ENCODE measurements around the gene DCT.
A peak's percentile ranks its signal among the peaks of the same experiment; 100 is the strongest.
"Not testable (repeated sequence)": the region's sequence is repeated elsewhere in the genome, so short reads cannot be mapped to it uniquely, and the experiment has no call there.

DCT gene

DNA sequence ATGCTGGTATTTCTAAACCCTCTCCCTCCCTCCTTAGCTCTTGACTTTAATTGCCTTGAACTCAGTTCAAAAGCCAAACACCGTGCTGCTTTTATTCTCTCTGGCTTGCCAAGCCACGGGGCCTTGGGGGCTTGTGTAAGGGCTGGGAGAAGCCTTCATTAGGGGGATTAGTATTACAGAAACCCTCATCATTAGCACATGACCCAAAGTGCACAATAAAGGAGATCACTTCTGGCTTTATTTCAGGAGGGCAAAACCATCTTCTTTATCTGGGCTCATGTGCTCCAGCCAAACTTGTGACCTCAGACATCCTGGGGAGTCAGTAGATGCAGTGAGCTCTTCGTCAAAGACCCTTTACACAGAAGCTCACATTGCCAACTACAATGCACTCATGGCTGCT lies at the start of gene DCT:
TSS of gene DCT (minus strand) at position 67 of the 400 bp plus-strand sequence. CDS start 427 bp downstream, outside the sequence.
- no peaks in the 10 kb centered on the region for H3K27me3 ChIP-seq
- peak within 1 kb of the TSS; percentile 86 for H3K27ac ChIP-seq
- H3K9ac ChIP-seq = peak within 1 kb of the TSS; percentile 66
- no peaks in the 10 kb centered on the region for H3K36me3 ChIP-seq
- H3K9me3 ChIP-seq = no peaks in the 10 kb centered on the region
- H3K4me1 ChIP-seq = peaks cover 31% of the 10 kb centered on the region
- TF ChIP-seq Cebpa-rat (IDR thresholded peaks at IDR 0.05) = no peak
- H4K20me1 ChIP-seq = no peaks in the 10 kb centered on the region
- peak within 1 kb of the TSS; percentile 66 for H3K4me2 ChIP-seq
- no peak within 1 kb of the TSS for H3K4me3 ChIP-seq

DNA sequence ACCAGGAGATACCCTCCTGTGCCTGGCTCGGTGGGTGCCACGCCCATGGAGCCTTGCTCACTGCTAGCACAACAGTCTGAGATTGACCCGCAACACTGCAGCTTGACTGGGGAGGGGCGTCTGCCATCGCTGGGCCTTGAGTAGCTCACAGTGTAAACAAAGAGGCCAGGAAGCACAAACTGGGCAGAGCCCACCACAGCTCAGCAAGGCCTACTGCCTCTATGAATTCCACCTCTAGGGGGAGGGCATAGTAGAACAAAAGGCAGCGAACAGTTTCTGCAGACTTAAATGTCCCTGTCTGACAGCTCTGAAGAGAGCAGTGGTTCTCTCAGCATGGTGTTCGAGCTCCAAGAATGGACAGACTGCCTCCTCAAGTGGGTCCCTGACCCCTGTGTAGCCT lies 47.5 kb upstream of the DCT start:
- H3K27me3 ChIP-seq, H3K9ac ChIP-seq, H3K4me2 ChIP-seq, H3K9me3 ChIP-seq, H4K20me1 ChIP-seq, H3K4me3 ChIP-seq, H3K27ac ChIP-seq, H3K36me3 ChIP-seq, H3K4me1 ChIP-seq: not testable (repeated sequence)

DNA sequence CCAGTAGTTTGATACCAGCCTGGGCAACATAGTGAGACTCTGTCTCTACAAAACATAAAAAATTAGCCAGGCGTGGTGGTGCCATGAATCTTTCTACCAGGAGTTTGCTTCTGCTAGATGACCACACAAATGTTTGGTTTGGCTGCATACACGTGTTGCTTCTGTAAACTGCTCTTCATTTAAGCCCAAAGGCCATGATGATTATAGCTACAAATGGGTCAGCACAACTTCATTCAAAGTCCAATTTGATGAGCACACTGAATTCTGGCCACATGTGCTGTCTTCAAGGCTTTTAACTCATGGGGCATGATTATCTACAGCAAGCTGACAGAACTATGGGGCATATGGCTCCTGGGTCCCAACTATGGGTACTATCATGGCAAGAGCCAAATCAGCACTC lies 46.3 kb upstream of the DCT start:
- Histone ChIP-seq H3K4me3 (no peak overlapping the region), H3K36me3 (no peaks in the 10 kb centered on the region), H3K9me3 (no peaks in the 10 kb centered on the region), H3K9ac (no peak overlapping the region), H4K20me1 (no peaks in the 10 kb centered on the region), H3K27ac (no peak overlapping the region), H3K4me2 (no peak overlapping the region), H3K4me1 (no peaks in the 10 kb centered on the region), H3K27me3 (no peaks in the 10 kb centered on the region)
- TF ChIP-seq Cebpa-rat (IDR thresholded peaks at IDR 0.05) = no peak

DNA sequence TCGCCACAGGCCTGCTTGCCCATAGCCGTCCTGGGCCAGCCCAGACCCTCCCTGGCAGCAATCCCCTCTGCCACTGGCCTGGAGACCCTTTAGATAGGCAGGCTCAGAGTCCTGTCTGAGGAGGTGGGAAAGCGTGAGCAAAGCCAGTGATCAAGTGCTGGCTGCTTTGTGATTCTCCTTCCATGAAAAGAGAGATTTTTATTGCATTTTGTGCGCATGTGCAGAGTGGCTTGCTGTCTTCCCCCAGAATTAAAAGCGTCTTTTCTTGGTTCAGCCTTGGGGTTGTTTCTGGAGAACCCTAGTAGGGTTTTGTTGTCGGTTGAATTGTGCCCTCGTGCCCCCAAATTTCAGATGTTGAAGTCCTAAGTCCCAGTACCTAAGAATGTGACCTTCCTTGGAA lies 44.9 kb upstream of the DCT start:
- Histone ChIP-seq H3K9me3 (no peaks in the 10 kb centered on the region), H3K4me3 (no peak overlapping the region), H4K20me1 (no peaks in the 10 kb centered on the region), H3K36me3 (no peaks in the 10 kb centered on the region), H3K9ac (no peak overlapping the region), H3K4me2 (no peak overlapping the region), H3K27ac (no peak overlapping the region), H3K4me1 (no peaks in the 10 kb centered on the region), H3K27me3 (no peaks in the 10 kb centered on the region)
- TF ChIP-seq Cebpa-rat (IDR thresholded peaks at IDR 0.05) = no peak

DNA sequence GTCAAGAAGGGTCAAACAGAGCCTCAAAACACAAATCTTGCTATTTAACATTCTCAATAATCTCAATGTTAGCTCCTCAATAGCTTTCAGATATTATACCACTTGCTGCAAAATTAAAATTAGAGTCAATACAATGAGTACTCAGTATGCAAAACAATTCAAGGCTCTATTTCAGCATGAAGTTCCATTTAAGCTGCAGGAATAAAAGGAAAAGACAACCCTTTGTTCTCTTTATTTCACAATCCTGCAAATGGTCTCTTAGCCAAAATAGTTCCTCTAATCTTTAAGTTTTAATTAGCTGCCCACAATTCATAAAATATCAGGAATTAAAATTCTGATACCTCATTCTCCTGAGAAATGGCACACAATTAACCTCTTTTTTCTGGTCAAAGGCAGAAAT lies 40.5 kb upstream of the DCT start:
- Histone ChIP-seq H3K4me2 (no peak overlapping the region), H3K9ac (no peak overlapping the region), H3K27me3 (no peaks in the 10 kb centered on the region), H3K36me3 (no peaks in the 10 kb centered on the region), H3K4me3 (no peak overlapping the region), H4K20me1 (no peaks in the 10 kb centered on the region), H3K9me3 (0 out of 2 replicates have a peak, but pooled peaks cover 6% of the 10 kb centered on the region), H3K27ac (no peak overlapping the region), H3K4me1 (no peaks in the 10 kb centered on the region)
- no peak for TF ChIP-seq Cebpa-rat (IDR thresholded peaks at IDR 0.05)

DNA sequence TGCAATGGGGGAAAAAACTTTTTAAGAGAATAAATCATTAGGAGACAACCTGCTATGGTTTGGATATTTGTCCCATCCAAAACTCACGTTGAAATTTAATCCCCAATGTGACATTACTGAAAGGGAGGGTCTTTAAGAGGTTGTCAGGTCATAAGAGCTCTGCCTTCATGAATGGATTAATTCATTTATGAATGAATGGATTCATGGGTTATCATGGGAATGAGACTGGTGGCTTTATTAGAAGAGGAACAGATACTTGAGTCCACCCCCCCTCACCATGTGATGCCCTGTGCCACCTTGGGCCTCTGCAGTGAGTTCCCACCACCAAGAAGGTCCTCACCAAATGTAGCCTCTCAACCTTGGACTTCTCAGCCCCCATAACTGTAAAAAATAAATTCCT lies 37.0 kb upstream of the DCT start:
- Histone ChIP-seq H3K4me3 (no peak overlapping the region), H4K20me1 (no peaks in the 10 kb centered on the region), H3K27me3 (no peaks in the 10 kb centered on the region), H3K4me2 (no peak overlapping the region), H3K4me1 (no peaks in the 10 kb centered on the region), H3K27ac (no peak overlapping the region), H3K9me3 (0 out of 2 replicates have a peak, but pooled peaks cover 6% of the 10 kb centered on the region), H3K36me3 (no peaks in the 10 kb centered on the region), H3K9ac (no peak overlapping the region)
- TF ChIP-seq Cebpa-rat (IDR thresholded peaks at IDR 0.05) = no peak

DNA sequence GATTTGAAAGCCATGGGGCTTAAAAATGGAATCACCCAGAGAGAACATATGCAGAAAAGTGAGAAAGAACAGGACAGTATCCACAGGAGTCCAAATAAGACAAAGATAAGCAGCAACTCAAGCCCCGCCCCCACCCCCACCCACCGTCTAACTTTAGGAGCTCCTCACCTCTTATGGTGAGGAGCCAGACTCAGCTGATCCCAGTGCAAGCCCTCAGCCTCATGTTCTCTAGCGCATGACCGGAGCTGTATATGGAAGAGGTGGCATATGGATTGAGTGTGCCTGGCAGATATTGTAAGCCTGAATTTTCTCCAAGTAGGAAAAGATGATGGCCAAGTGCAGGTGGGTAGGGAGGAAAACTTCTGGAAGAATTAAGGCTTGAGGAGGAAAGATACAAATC lies 36.4 kb upstream of the DCT start:
- Histone ChIP-seq H3K36me3 (no peaks in the 10 kb centered on the region), H3K4me2 (no peak overlapping the region), H3K27me3 (no peaks in the 10 kb centered on the region), H3K4me3 (no peak overlapping the region), H3K27ac (no peak overlapping the region), H3K9ac (no peak overlapping the region), H3K4me1 (no peaks in the 10 kb centered on the region), H3K9me3 (0 out of 2 replicates have a peak, but pooled peaks cover 6% of the 10 kb centered on the region), H4K20me1 (no peaks in the 10 kb centered on the region)
- no peak for TF ChIP-seq Cebpa-rat (IDR thresholded peaks at IDR 0.05)

DNA sequence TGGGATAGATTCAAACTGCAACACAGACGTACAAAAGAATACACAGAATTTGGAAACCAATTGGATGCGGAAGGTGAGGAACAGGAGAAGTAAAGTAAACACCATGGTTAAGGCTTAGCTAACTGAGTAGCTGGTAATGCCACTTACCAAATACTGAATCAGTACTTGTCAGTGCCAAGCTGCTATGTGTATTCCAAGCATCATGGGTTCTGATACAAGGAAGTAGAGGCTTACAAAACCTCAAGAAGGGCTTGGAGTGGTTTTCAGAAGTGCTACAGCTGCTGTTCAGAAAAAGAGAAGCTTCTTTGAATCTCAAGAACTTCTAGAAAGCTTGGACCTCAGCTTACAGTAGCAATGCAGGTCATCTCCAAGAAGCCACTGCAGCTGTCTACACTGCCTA lies 35.9 kb upstream of the DCT start:
- no peak for TF ChIP-seq Cebpa-rat (IDR thresholded peaks at IDR 0.05)
- Histone ChIP-seq H3K36me3 (no peaks in the 10 kb centered on the region), H3K27me3 (no peaks in the 10 kb centered on the region), H3K4me1 (no peaks in the 10 kb centered on the region), H3K4me2 (no peak overlapping the region), H3K9ac (no peak overlapping the region), H3K9me3 (0 out of 2 replicates have a peak, but pooled peaks cover 6% of the 10 kb centered on the region), H3K4me3 (no peak overlapping the region), H4K20me1 (no peaks in the 10 kb centered on the region), H3K27ac (no peak overlapping the region)

DNA sequence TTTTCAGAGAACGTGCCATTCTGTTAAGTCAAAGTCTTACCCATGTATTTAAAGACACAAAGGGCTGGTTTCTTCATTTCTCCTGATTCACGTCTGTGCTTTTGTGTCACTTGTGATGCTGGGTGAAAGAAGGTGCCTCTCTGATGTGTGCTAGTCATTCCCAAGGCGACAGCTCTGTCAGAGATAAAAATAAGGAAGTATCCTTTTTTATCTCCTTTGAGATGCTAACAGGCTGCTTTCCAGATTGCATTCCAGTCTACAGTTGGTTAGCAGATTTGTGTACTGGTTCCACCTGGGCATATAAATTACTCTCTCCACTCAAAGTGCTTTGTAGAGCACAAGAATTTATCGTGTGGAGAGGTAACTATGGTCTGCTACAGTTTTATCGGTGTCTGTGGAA lies 33.5 kb upstream of the DCT start:
- no peak for TF ChIP-seq Cebpa-rat (IDR thresholded peaks at IDR 0.05)
- no peak overlapping the region for H3K4me3 ChIP-seq
- H3K9ac ChIP-seq = no peak overlapping the region
- no peaks in the 10 kb centered on the region for H3K4me1 ChIP-seq
- 0 out of 2 replicates have a peak, but pooled peaks cover 6% of the 10 kb centered on the region for H3K9me3 ChIP-seq
- no peaks in the 10 kb centered on the region for H3K36me3 ChIP-seq
- no peak overlapping the region for H3K4me2 ChIP-seq
- H4K20me1 ChIP-seq = no peaks in the 10 kb centered on the region
- no peaks in the 10 kb centered on the region for H3K27me3 ChIP-seq
- H3K27ac ChIP-seq = no peak overlapping the region

DNA sequence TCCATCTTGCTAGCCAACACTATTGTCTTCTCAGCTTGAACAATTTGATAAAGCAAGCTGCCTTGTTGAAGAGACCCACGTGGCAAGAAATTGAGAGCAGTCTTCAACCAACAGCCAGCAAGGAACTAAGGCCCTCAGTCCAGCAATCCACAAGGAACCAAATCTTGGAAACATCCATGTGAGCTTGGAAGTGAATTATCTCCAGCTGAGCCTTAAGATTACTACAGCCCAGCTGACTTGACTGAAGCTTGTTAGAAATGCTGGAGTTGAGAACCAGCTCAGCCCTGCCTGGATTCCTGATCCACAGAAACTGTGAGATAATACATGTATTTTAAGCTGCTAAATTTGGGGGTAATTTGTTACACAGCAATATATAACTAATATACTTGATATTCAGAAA lies 26.2 kb upstream of the DCT start:
- Histone ChIP-seq H4K20me1 (no peaks in the 10 kb centered on the region), H3K4me1 (no peaks in the 10 kb centered on the region), H3K36me3 (no peaks in the 10 kb centered on the region), H3K27me3 (no peaks in the 10 kb centered on the region), H3K9me3 (no peaks in the 10 kb centered on the region), H3K4me3 (no peak overlapping the region), H3K27ac (no peak overlapping the region), H3K9ac (no peak overlapping the region), H3K4me2 (no peak overlapping the region)
- TF ChIP-seq Cebpa-rat (IDR thresholded peaks at IDR 0.05) = no peak

DNA sequence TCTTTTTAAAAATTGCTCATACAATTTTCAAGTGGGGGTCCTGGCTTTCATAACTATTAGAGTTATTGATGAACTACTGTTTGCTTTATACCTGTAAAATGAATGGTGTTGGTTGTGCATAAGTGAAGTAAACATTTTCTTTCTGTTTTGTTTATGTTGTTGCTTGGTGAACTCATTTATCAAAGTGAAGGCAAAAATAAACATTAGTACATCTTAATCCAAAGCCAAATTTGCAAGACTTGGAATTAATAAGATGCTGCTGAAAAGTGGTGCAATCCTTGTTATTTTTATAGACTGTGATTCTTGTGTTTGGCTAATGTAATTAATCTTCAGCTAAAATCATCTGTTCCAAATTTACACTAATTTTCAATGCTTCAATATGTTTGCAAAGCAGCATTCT lies 24.4 kb upstream of the DCT start:
- Histone ChIP-seq H3K4me2 (no peak overlapping the region), H3K36me3 (no peaks in the 10 kb centered on the region), H3K9ac (no peak overlapping the region), H3K27ac (no peak overlapping the region), H3K27me3 (no peaks in the 10 kb centered on the region), H3K4me3 (no peak overlapping the region), H3K9me3 (peaks cover 4% of the 10 kb centered on the region), H3K4me1 (no peaks in the 10 kb centered on the region), H4K20me1 (no peaks in the 10 kb centered on the region)
- TF ChIP-seq Cebpa-rat (IDR thresholded peaks at IDR 0.05) = no peak

DNA sequence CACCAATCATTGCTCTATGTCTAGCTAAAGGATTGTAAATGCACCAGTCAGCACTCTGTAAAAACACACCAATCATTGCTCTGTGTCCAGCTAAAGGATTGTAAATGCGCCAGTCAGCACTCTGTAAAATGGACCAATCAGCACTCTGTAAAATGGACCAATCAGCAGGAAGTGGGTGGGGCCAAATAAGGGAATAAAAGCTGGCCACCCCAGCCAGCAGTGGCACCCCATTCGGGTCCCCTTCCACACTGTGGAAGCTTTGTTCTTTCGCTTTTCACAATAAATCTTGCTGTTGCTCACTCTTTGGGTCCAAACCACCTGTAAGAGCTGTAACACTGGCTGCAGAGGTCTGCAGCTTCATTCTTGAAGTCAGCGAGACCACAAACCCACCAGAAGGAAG lies 19.3 kb upstream of the DCT start:
- not testable (repeated sequence) for H3K4me3 ChIP-seq, H4K20me1 ChIP-seq, H3K4me1 ChIP-seq, H3K4me2 ChIP-seq, H3K36me3 ChIP-seq, H3K9ac ChIP-seq, H3K27me3 ChIP-seq, H3K27ac ChIP-seq
- H3K9me3 ChIP-seq = peaks cover 12% of the 10 kb centered on the region

All from BLaER1 (cell line).